WTC11 (cell line): ENCODE results near the gene TMEM198. TPM values are rescaled to one million over a fixed set of nuclear protein-coding genes. Genes with fewer than 3 reads are reported as not detected.

Experiments used
- ATAC-seq: fragments of 200-7000 bp; cut with Tn5 transposase; 2 replicates; pipeline ENCODE4 v1.10.0; 2021; ENCODE audit warnings: mild to moderate bottlenecking, moderate library complexity
- CTCF ChIA-PET: fragments of 300-600 bp; sonication (Branson Sonifier 250); formaldehyde crosslinking; loops from one replicate; lab custom pipeline; 2021; ENCODE audit warnings: antibody characterized with exemption; lab: Charles Lee
- POLR2A ChIA-PET: fragments of 350-600 bp; sonication (Branson Sonifier 250); formaldehyde crosslinking; loops from one replicate; lab custom pipeline; 2021; ENCODE audit warnings: antibody characterized with exemption; lab: Charles Lee
- DNase-seq: peaks from one replicate; pipeline ENCODE4 v3.0.0; 2021; ENCODE audit warnings: low spot score
- H3K27ac Mint-ChIP-seq: 2 replicates; pipeline ENCODE4 v1.8.0; 2021; ENCODE audit warnings: mixed read lengths
- H3K27me3 Mint-ChIP-seq: 2 replicates; pipeline ENCODE4 v1.8.0; 2021; ENCODE audit warnings: low read depth, mild to moderate bottlenecking, moderate library complexity, mixed read lengths
- H3K36me3 Mint-ChIP-seq: 2 replicates; pipeline ENCODE4 v1.8.0; 2021; ENCODE audit warnings: mixed read lengths
- H3K4me1 Mint-ChIP-seq: 2 replicates; pipeline ENCODE4 v1.8.0; 2022; ENCODE audit warnings: mixed read lengths
- H3K4me3 Mint-ChIP-seq: 2 replicates; pipeline ENCODE4 v1.8.0; 2021; ENCODE audit warnings: mild to moderate bottlenecking, moderate library complexity, mixed read lengths
- H3K9me3 Mint-ChIP-seq: 2 replicates; pipeline ENCODE4 v1.8.0; 2021; ENCODE audit warnings: mixed read lengths
- ARID4B ChIP-seq: sonication (generic); formaldehyde crosslinking; IDR thresholded peaks from 2 replicates; pipeline ENCODE4 v1.8.0; 2023; ENCODE audit warnings: missing genetic modification reagents, mild to moderate bottlenecking, borderline replicate concordance
- ATF1 ChIP-seq: sonication (generic); formaldehyde crosslinking; IDR thresholded peaks from 2 replicates; pipeline ENCODE4 v1.8.1; 2023; ENCODE audit warnings: mild to moderate bottlenecking, moderate library complexity, missing genetic modification reagents
- CREM ChIP-seq: sonication (generic); formaldehyde crosslinking; IDR thresholded peaks from 2 replicates; pipeline ENCODE4 v1.8.1; 2022; ENCODE audit warnings: mild to moderate bottlenecking, missing genetic modification reagents, moderate library complexity
- E2F1 ChIP-seq: sonication (generic); formaldehyde crosslinking; IDR thresholded peaks from 2 replicates; pipeline ENCODE4 v1.8.0; 2022; ENCODE audit warnings: mild to moderate bottlenecking, missing genetic modification reagents
- ETV6 ChIP-seq: sonication (generic); formaldehyde crosslinking; IDR thresholded peaks from 2 replicates; pipeline ENCODE4 v1.8.1; 2022; ENCODE audit warnings: mild to moderate bottlenecking, missing genetic modification reagents
- FOXJ3 ChIP-seq: sonication (generic); formaldehyde crosslinking; IDR thresholded peaks from 2 replicates; pipeline ENCODE4 v1.9.0; 2021; ENCODE audit warnings: missing genetic modification reagents, mild to moderate bottlenecking, borderline replicate concordance
- GABPB1 ChIP-seq: sonication (generic); formaldehyde crosslinking; IDR thresholded peaks from 2 replicates; pipeline ENCODE4 v1.8.1; 2023; ENCODE audit warnings: mild to moderate bottlenecking, missing genetic modification reagents
- GTF2I ChIP-seq: fragments of 250-450 bp; sonication (Bioruptor Pico); conservative IDR thresholded peaks from 2 replicates; pipeline ENCODE4 v1.4.0; 2021; ENCODE audit warnings: mild to moderate bottlenecking
- NFE2L1 ChIP-seq: sonication (generic); formaldehyde crosslinking; IDR thresholded peaks from 2 replicates; pipeline ENCODE4 v1.8.1; 2023; ENCODE audit warnings: missing genetic modification reagents
- RELA ChIP-seq: sonication (generic); formaldehyde crosslinking; IDR thresholded peaks from 2 replicates; pipeline ENCODE4 v1.8.1; 2022; ENCODE audit warnings: missing genetic modification reagents, mild to moderate bottlenecking, borderline replicate concordance
- RORB ChIP-seq: fragments of 250-450 bp; sonication (Bioruptor Pico); IDR thresholded peaks from 2 replicates; pipeline ENCODE4 v1.9.0; 2021; ENCODE audit warnings: mild to moderate bottlenecking
- SMAD3 ChIP-seq: sonication (generic); formaldehyde crosslinking; IDR thresholded peaks from 2 replicates; pipeline ENCODE4 v1.8.0; 2022; ENCODE audit warnings: missing genetic modification reagents, mild to moderate bottlenecking, borderline replicate concordance
- SP1 ChIP-seq: sonication (generic); formaldehyde crosslinking; conservative IDR thresholded peaks from 2 replicates; pipeline ENCODE4 v1.8.1; 2022; ENCODE audit warnings: missing genetic modification reagents
- TEAD1 ChIP-seq: sonication (generic); formaldehyde crosslinking; IDR thresholded peaks from 2 replicates; pipeline ENCODE4 v1.8.0; 2022; ENCODE audit warnings: mild to moderate bottlenecking, missing genetic modification reagents
- USF1 ChIP-seq: sonication (generic); formaldehyde crosslinking; IDR thresholded peaks from 2 replicates; pipeline ENCODE4 v1.8.0; 2022; ENCODE audit warnings: mild to moderate bottlenecking, missing genetic modification reagents
- ZBTB43 ChIP-seq: sonication (generic); formaldehyde crosslinking; IDR thresholded peaks from 2 replicates; pipeline ENCODE4 v1.8.1; 2023; ENCODE audit warnings: mild to moderate bottlenecking, missing genetic modification reagents
- ZNF423 ChIP-seq: fragments of 250-450 bp; sonication (Bioruptor Pico); IDR thresholded peaks from 2 replicates; pipeline ENCODE4 v2.1.2; 2022; ENCODE audit warnings: mild to moderate bottlenecking, moderate library complexity
- total RNA-seq: library from RNA; stranded (reverse); gene quantifications from 3 replicates; pipeline ENCODE4 v1.2.3, GENCODE V29; 2021
- TF ChIP-seq, protein P1 (sequence below): sonication (generic); formaldehyde crosslinking; IDR thresholded peaks from 2 replicates; pipeline ENCODE4 v1.8.0; 2022; ENCODE audit warnings: missing genetic modification reagents
- TF ChIP-seq, protein P2 (sequence below): sonication (generic); formaldehyde crosslinking; IDR thresholded peaks from 2 replicates; pipeline ENCODE4 v1.8.1; 2023; ENCODE audit warnings: mild to moderate bottlenecking, moderate library complexity, missing genetic modification reagents

TMEM198 gene
- total RNA-seq, 1 experiment from 2014 or later: 7.1 TPM

DNA sequence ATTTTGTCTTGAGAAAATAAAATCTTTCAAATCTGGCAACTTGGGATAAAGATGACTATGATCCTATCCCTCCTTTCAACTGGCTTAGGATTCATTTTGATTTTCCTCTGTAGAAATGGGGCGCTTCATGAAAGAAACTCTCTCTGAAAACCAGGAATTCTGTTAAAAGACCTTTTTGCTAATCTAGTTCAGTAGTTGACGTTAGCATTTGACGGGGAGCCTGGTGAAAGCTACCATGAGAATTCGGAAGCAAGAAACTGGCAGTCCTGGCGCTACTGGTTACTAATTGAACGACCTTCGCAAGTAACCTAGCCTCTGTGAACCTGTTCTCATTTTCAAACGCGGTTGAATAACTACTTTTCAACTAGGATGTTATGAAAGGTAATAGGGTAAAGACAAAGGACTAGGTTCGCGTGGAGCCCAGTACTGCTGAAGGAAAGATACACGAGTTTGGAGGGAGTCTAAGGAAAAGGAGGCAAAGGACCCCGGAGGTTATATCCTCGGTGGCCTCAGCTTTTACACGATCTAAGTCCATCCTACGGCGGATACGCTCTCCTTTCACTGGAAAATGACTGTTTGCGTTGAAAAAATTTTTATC lies 53.2 kb downstream of the TMEM198 start:
- Mint-ChIP-seq H3K36me3 (peaks cover 2% of the 10 kb centered on the region; the same call in 1 of the 2 replicates), H3K27ac (peak overlapping the region; percentile 99), H3K4me3 (peak overlapping the region; percentile 97), H3K27me3 (no peaks in the 10 kb centered on the region), H3K4me1 (peaks cover 36% of the 10 kb centered on the region), H3K9me3 (no peaks in the 10 kb centered on the region)
- DNase-seq: no peak
- no peak for ATAC-seq
- POLR2A ChIA-PET: interaction anchor here (0.8 to 3.6 kb wide), 7 partner anchors 20 to 53 kb away, joined by 3 to 24 read pairs (median 14); partner anchors contain the start of genes CHPF, INHA, OBSL1 and TMEM198
- CTCF ChIA-PET: interaction anchor here (1.1 to 5.6 kb wide), 15 partner anchors 13 to 493 kb away, joined by 3 to 53 read pairs (median 4); partner anchors contain the start of genes CHPF, GMPPA, INHA and OBSL1
- TF ChIP-seq ATF1 (CRISPR knock-in tag): no peak
- TF ChIP-seq GTF2I: no peak
- TF ChIP-seq E2F1 (CRISPR knock-in tag): no peak
- TF ChIP-seq RORB (CRISPR knock-in tag): no peak
- no peak for TF ChIP-seq USF1 (CRISPR knock-in tag)
- TF ChIP-seq FOXJ3 (CRISPR knock-in tag): no peak
- TF ChIP-seq RELA (CRISPR knock-in tag): no peak
- TF ChIP-seq, all 79 proteins: peak for 0

DNA sequence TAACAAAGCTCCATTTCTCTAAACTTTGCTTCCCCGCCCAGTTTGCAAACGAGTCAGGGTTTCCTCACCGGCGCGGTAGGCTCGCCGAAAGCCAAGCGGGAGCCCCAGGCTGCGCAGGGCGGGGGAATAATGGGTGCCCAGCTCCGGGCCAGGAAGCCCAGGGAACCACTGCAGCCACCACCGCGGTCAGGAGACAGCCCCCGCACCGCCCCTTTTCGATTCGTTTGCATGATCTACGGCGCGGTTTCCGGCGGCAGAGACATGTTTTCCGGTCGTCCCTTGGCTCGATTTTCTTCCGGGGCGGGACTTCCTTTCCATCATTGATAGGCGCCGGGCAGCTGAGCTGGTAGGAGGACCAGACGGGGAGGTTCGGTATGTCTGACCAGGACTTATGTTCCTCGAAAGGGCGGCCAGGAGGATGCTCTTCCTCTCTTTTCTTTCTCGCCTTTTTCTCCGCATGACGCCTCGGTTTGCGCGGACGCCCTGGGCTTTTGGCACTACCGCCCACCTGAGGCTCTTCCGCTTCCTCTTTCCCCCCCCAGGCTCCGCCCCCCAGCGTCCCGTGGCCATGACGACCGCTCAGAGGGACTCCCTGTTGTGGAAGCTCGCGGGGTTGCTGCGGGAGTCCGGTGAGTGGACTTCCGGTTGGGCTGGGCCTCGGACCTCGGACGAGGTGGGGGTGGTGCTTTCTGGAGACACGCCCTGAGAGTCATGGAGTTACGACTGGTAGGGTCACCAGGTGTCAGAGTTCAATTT lies 53.9 kb downstream of the TMEM198 start, which contains the start of gene STK11IP:
TSS of gene STK11IP (plus strand) at position 306 of the 756 bp plus-strand sequence. CDS start at position 569, 263 bp downstream.
- Mint-ChIP-seq H3K36me3 (peaks cover 4% of the 10 kb centered on the region), H3K9me3 (no peaks in the 10 kb centered on the region), H3K4me1 (peaks cover 33% of the 10 kb centered on the region), H3K27ac (peak within 1 kb of the TSS; percentile 99), H3K27me3 (no peaks in the 10 kb centered on the region), H3K4me3 (peak within 1 kb of the TSS; percentile 97)
- DNase-seq: peak; percentile 94
- CTCF ChIA-PET: interaction anchor here (0.5 to 5.6 kb wide), 19 partner anchors 12 to 493 kb away, joined by 3 to 53 read pairs (median 4); partner anchors contain the start of genes CHPF, DNPEP, GMPPA and INHA
- peak; percentile 89 for ATAC-seq
- POLR2A ChIA-PET: interaction anchor here (0.6 to 3.6 kb wide), 11 partner anchors 20 to 101 kb away, joined by 3 to 24 read pairs (median 5); partner anchors contain the start of genes CHPF, GMPPA, INHA and OBSL1
- TF ChIP-seq GABPB1 (CRISPR knock-in tag) (peak; percentile 72), NFE2L1 (CRISPR knock-in tag) (no peak), ZBTB43 (CRISPR knock-in tag) (peak; percentile 79; the same call in 1 of the 2 replicates), ARID4B (no peak), ZNF423 (CRISPR knock-in tag) (peak; percentile 84), SMAD3 (CRISPR knock-in tag) (0 out of 2 replicates have a peak, but pooled peaks have one; percentile 14), TEAD1 (0 out of 2 replicates have a peak, but pooled peaks have one; percentile 40), ETV6 (CRISPR knock-in tag) (0 out of 2 replicates have a peak, but pooled peaks have one; percentile 52), CREM (CRISPR knock-in tag) (peak; percentile 80), SP1 (CRISPR knock-in tag) (peak; percentile 88)
- TF ChIP-seq, protein P1, sequence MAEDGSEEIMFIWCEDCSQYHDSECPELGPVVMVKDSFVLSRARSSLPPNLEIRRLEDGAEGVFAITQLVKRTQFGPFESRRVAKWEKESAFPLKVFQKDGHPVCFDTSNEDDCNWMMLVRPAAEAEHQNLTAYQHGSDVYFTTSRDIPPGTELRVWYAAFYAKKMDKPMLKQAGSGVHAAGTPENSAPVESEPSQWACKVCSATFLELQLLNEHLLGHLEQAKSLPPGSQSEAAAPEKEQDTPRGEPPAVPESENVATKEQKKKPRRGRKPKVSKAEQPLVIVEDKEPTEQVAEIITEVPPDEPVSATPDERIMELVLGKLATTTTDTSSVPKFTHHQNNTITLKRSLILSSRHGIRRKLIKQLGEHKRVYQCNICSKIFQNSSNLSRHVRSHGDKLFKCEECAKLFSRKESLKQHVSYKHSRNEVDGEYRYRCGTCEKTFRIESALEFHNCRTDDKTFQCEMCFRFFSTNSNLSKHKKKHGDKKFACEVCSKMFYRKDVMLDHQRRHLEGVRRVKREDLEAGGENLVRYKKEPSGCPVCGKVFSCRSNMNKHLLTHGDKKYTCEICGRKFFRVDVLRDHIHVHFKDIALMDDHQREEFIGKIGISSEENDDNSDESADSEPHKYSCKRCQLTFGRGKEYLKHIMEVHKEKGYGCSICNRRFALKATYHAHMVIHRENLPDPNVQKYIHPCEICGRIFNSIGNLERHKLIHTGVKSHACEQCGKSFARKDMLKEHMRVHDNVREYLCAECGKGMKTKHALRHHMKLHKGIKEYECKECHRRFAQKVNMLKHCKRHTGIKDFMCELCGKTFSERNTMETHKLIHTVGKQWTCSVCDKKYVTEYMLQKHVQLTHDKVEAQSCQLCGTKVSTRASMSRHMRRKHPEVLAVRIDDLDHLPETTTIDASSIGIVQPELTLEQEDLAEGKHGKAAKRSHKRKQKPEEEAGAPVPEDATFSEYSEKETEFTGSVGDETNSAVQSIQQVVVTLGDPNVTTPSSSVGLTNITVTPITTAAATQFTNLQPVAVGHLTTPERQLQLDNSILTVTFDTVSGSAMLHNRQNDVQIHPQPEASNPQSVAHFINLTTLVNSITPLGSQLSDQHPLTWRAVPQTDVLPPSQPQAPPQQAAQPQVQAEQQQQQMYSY (CRISPR knock-in tag): peak; percentile 80
- TF ChIP-seq, protein P2, sequence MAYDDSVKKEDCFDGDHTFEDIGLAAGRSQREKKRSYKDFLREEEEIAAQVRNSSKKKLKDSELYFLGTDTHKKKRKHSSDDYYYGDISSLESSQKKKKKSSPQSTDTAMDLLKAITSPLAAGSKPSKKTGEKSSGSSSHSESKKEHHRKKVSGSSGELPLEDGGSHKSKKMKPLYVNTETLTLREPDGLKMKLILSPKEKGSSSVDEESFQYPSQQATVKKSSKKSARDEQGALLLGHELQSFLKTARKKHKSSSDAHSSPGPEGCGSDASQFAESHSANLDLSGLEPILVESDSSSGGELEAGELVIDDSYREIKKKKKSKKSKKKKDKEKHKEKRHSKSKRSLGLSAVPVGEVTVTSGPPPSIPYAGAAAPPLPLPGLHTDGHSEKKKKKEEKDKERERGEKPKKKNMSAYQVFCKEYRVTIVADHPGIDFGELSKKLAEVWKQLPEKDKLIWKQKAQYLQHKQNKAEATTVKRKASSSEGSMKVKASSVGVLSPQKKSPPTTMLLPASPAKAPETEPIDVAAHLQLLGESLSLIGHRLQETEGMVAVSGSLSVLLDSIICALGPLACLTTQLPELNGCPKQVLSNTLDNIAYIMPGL (CRISPR knock-in tag): peak; percentile 77
